Kidney epithelial cell (primary cell): ENCODE measurements around the gene HSD11B1. TPM values are rescaled to one million over a fixed set of nuclear protein-coding genes. Genes with fewer than 3 reads are reported as not detected.

Experiments used
- DNase-seq: peaks from one replicate; pipeline ENCODE4 v3.0.0-alpha.2; 2010; ENCODE audit warnings: low read depth
- H3K27me3 ChIP-seq: 2 replicates; pipeline ENCODE4 v1.6.0; 2011; ENCODE audit warnings: low read length; ENCODE audit not compliant: control insufficient read depth, insufficient read depth
- H3K36me3 ChIP-seq: 2 replicates; pipeline ENCODE4 v1.5.1; 2011; ENCODE audit warnings: low read length; ENCODE audit not compliant: control insufficient read depth, insufficient read depth
- H3K4me3 ChIP-seq: 2 replicates; pipeline ENCODE4 v1.5.1; 2011; ENCODE audit warnings: low read depth, mild to moderate bottlenecking, control low read depth, low read length
- CTCF ChIP-seq: IDR thresholded peaks from 2 replicates; pipeline ENCODE4 v1.5.1; 2011; ENCODE audit warnings: mild to moderate bottlenecking, moderate library complexity, low read length, control low read depth, inconsistent platforms; ENCODE audit not compliant: insufficient read depth, poor library complexity, severe bottlenecking
- total RNA-seq: library from RNA; depleted of rRNA; stranded (reverse); fragments of >200 nt; gene quantifications from 2 replicates; pipeline ENCODE4 v1.2.3, GENCODE V29; 2015

HSD11B1 gene
- total RNA-seq, result 2.0 and 2.1 TPM in 2 replicates

- Histone ChIP-seq H3K4me3 (no peak within 1 kb of the TSS), H3K27me3 (peaks cover 3% of the 10 kb centered on the region), H3K36me3 (no peaks in the 10 kb centered on the region)
- DNase-seq, result no peak
- TF ChIP-seq CTCF, result no peak
Observed at GRCh38 chr1:209704584-209704983, at the start of gene HSD11B1. Gene HSD11B1, plus strand, starts transcription at chr1:209704846. Its CDS starts 97 bp downstream, at chr1:209704943.

- Histone ChIP-seq H3K36me3 (no peaks in the 10 kb centered on the region), H3K4me3 (no peak overlapping the region), H3K27me3 (no peaks in the 10 kb centered on the region)
- no peak for TF ChIP-seq CTCF
- no peak for DNase-seq
Observed at GRCh38 chr1:209655411-209656231, 49.0 kb upstream of the HSD11B1 start.

- H3K4me3 ChIP-seq, result no peak overlapping the region
- H3K36me3 ChIP-seq, result no peaks in the 10 kb centered on the region
- no peaks in the 10 kb centered on the region for H3K27me3 ChIP-seq
- TF ChIP-seq CTCF, result no peak
- DNase-seq, result peak; percentile 51
Observed at GRCh38 chr1:209657140-209657879, 47.3 kb upstream of the HSD11B1 start.

GRCh38 chr1:209657918-209658317 lies 46.7 kb upstream of the HSD11B1 start:
- no peak for DNase-seq
- no peaks in the 10 kb centered on the region for H3K27me3 ChIP-seq
- no peaks in the 10 kb centered on the region for H3K36me3 ChIP-seq
- no peak for TF ChIP-seq CTCF
- H3K4me3 ChIP-seq, result no peak overlapping the region

GRCh38 chr1:209659909-209660308 lies 44.7 kb upstream of the HSD11B1 start:
- Histone ChIP-seq H3K4me3 (no peak overlapping the region), H3K36me3 (no peaks in the 10 kb centered on the region), H3K27me3 (no peaks in the 10 kb centered on the region)
- no peak for TF ChIP-seq CTCF
- no peak for DNase-seq
